Mesenteric fat pad (tissue), 1 donor: ENCODE results near the gene ZNF385B. TPM values are rescaled to one million over a fixed set of nuclear protein-coding genes. Genes with fewer than 3 reads are reported as not detected.

ENCODE experiments used
- DNase-seq: peaks from one replicate; pipeline ENCODE4 v3.0.0-alpha.2; 2020; ENCODE audit warnings: low spot score
- total RNA-seq: library from RNA; stranded (reverse); fragmentation: NEBNext Ultra II Directional; extraction: Animal tissue kit (Norgen Biotek cat#: 25700); gene quantifications from one replicate; pipeline ENCODE4 v1.2.1, GENCODE V29; 2021
- donor health status: DM: yes; HTN: yes; CAD: no.

The ZNF385B gene
- total RNA-seq, 1 donor from 2014 or later: 0.39 TPM

DNA sequence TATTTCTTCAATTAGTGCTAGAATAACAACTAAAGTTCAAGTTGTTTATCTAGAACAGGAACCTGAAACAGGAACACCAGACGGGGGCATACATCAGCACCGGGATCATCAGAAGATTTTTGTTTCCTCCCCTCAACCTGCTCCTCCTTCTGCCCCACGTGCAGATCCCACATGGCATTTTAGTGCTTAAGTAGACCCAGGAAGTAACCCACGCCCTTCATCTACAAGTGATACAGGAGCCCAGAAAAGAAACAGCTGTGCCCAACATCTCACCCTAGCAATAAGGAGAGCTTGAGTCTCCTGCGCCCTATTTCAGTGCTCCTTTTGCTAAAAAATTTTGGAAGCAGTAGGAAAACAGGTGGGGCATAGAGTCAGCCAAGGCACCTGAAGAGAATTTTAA lies 5.2 kb downstream of the ZNF385B start:
- DNase-seq: no peak

DNA sequence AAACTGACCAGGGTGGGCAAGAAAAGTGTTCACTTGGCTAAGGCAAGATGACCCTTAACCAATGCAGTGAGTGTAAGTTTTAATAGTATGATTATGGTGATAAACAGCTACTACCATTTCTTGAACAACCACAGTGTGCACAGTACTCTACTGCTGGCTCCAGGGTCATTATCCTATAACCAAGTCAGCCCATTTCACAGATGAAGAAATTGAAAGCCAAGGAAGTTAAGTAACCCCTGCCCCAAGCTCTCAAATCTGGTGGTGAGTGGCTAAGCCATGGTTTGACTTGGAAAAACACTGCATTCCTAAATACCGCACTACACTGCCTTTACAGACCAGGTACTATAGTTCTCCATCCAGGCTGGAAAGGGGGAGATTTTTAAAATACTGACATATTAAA lies 5.7 kb downstream of the ZNF385B start:
- DNase-seq: no peak

DNA sequence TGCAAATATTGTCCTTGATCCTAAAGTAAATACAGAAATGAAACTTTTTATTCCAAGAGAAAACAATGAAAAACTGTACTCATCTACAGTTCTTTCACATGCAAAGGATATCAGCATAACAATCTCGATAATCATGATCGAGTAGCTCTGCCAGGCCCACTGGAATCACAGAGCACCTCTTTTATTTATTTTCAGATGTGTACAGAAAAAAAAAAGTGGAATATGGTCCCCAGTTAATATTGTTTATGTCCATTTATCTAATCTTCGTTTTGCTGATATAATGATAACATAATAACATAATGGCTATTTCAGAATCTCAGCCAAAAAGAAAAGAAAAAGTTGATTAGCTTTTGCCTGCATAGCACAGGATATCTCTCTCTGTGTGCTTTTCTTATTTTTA lies 6.5 kb downstream of the ZNF385B start:
- no peak for DNase-seq

- no peak for DNase-seq
Measured at GRCh38 chr2:179853108-179853507, 8.3 kb downstream of the ZNF385B start.

DNA sequence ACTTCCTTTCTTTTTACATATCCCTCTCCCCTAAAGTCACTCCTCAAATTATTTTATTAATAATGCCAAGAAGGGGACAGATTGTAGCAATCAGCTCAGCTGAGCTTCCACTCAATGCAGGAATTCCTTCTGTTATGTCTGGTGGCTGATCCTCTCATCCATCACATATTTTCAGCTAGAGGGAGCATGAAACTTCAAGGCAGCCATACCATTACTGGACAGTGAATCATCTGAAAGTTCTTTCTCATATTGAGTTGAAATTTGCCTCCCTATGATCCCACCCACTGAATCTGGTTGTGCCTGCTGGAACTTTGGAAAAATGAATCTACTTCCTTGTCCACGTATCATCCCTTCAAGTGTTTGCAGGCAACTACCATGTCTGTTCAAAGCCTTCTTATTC lies 11.2 kb downstream of the ZNF385B start:
- DNase-seq: no peak

DNA sequence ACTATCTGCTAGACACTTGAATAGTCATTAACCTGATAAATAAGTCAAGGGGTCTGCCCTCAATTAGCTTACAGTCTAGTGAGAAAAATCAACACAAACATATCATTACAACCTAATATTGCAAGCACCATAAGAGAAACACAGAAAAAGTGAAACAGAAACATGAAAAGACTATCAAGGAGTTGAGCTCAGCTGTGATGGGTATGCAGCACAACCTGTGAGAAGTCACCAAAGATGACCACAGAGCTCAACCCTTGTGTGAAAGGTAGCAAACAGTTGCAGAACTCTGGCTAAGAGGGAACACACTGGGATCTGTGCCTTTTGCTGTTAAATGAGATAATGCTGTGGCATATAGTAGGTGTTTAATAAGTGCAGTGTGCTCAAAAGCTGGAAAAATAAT lies 11.7 kb downstream of the ZNF385B start:
- no peak for DNase-seq

GRCh38 chr2:179843541-179843940 lies 17.9 kb downstream of the ZNF385B start:
- no peak for DNase-seq

DNA sequence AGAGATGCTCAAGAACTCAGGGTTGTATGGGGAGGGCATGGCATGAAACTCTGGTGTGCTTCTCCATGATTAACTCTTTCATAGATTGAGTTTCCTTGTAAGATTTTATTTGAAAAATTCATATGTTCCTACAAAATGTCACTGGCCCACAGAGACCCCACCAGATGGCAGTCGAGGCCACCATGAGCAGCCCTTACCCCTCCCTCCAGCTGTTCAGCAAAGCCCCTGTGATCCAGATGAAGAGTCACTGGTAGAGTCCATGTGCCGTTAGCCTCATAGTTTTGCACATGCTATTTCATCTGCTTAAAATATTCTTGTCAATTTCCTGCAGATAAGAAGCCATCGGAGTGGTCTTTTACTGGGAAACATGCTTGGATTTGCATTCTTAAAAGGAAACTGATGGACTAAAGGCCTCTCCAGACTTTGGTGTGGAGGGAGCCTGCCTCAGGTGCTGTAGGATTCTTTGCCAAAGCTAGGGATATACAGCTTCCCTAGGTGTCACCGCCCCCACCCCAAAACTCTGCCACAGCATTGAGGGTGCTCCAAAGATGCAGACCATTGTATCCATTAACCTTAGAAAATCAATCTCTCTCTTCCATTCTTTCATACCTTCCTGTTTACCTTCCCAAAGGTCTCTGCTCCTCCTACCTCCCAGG lies 18.8 kb downstream of the ZNF385B start:
- no peak for DNase-seq

- no peak for DNase-seq
Measured at GRCh38 chr2:179840840-179841239, 20.6 kb downstream of the ZNF385B start.

DNA sequence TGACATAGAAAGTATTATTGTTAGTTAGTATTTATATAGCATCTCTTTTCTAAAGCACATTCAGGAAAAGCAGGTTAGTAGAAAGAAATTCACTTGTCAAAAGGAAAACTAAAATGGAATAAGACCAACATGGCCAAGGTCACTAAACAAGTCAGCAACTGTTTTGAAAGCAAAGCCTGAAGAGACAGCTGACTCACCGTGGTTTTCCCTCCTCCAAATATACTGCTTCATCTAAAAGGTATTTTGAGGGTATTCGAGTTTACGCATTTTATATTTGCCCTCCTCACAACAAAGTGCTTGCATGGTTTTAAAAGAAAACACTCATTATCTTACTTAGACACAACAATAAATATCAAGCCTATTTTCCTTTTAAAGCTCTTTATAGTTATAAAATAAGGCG lies 24.0 kb downstream of the ZNF385B start:
- no peak for DNase-seq

DNA sequence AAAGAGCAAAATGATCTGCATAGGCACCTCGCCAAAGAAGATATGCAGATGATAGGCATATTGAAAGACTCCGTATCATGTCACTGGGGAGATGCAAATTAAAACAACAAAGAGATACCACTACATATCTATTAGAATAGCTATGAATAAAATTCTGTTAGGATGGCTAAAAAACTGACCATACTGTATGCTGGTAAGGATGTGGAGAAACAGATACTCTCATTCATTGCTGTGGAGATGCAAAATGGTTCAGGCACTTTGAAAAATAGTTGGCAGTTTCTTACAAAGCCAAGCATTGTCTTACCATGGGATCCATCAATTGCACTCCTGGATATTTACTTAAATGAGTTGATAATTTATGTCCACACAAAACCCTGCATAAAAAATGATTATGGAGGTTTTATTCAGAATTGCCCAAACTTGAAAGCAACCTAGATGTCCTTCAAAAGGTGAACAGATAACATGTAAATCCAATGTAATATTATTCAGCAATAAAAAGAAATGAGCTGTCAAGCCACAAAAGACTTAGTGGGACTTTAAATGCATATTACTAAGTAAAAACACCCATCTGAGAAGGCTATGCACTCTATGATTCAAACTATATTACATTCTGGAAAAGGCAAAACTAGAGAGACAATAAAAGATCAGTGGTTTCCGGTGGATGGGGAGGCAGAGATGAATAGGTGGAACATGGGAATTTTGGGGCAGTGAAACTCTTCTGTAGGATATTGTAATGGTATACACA lies 31.2 kb downstream of the ZNF385B start:
- DNase-seq: no peak

DNA sequence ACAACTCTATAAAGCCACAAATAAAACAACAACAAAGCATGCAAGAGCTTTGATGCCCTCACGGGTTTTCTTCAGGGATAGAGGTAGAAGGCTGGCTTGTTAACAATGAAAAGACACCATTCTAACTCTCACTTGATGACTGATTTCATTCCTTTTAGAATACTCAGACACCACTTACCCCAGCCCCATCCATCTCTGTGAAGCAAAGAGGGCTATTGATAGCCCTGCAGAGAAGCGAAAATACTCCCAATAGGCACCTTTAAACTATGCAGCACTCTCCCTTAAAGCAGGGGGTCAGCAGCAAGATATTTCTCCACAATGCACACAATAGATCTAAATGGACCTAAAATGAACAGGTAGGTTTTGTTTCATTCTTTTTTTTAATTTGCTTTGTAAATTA lies 35.1 kb downstream of the ZNF385B start:
- DNase-seq: no peak

- no peak for DNase-seq
Measured at GRCh38 chr2:179825494-179825893, 35.9 kb downstream of the ZNF385B start.

GRCh38 chr2:179824961-179825360 lies 36.5 kb downstream of the ZNF385B start:
- no peak for DNase-seq

- DNase-seq: no peak
Measured at GRCh38 chr2:179822540-179822939, 38.9 kb downstream of the ZNF385B start.

GRCh38 chr2:179818546-179818945 lies 42.9 kb downstream of the ZNF385B start:
- DNase-seq: no peak

DNA sequence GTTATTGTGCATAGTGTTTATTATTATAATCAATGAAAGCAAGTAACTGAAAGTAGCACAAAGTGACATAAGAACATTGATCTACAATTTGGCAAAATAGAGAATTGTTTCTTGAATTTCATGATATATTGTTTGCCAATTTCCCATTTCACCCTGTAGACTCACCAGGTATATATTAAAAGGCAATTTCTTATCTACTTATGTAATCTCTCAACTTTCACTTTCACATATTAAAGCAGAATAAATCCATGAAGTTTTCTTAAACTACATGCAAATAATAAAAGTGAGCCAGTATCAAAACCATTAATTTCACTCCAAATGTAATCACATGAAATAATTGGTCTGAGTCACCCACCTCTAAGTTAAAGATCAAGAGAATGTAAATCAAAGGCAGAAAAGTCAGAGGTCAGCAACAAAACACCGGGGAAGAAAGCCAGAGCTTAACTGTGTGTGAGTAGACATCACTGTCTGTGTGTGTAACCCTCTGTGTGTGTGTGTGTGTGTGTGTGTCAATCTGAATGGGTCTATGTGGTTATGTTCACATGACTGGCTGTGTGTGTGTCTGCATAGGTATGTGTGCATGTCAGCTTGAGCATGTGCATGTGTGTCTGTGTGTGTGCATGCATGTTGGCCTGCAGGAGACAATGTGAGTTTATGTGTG lies 44.1 kb downstream of the ZNF385B start:
- no peak for DNase-seq

- DNase-seq: no peak
Measured at GRCh38 chr2:179814050-179814449, 47.4 kb downstream of the ZNF385B start.

GRCh38 chr2:179812501-179812900 lies 48.9 kb downstream of the ZNF385B start:
- no peak for DNase-seq

GRCh38 chr2:179811042-179811441 lies 50.4 kb downstream of the ZNF385B start:
- no peak for DNase-seq

- no peak for DNase-seq
Measured at GRCh38 chr2:179809606-179810005, 51.8 kb downstream of the ZNF385B start.

GRCh38 chr2:179805001-179805400 lies 56.4 kb downstream of the ZNF385B start:
- DNase-seq: no peak

GRCh38 chr2:179804206-179804605 lies 57.2 kb downstream of the ZNF385B start:
- DNase-seq: no peak
